ENCODE measurements around the gene USP17L25.
"Not testable (repeated sequence)": the region's sequence is repeated elsewhere in the genome, so short reads cannot be mapped to it uniquely, and the experiment has no call there.

USP17L25 gene

GRCh38 chr4:9329611-9330010, at the start of gene USP17L25:
TSS of gene USP17L25 (plus strand) at chr4:9329911. CDS start at chr4:9329911, 0 bp downstream.
- not testable (repeated sequence) for DNase-seq

DNA sequence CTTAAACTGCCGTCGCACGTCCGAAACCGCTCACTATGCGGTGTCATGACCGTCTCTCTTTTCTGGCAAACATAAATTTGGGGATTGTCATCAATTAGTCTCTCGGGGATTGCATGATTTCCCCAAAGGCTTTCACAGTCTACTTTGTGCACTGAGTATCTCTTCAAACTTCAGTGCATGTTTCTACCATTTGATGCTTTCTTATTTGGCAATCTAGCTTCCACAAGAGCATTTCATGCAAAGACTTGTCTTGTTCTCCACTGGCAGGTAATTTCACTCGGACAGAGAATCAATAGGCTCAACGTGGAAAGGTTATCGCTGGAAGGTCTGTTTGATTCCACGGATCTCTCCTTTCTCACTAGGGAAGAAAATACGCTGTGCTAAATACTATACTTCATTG, 5.5 kb upstream of the USP17L25 start:
- DNase-seq, result not testable (repeated sequence)

- DNase-seq, result not testable (repeated sequence)
Observed at GRCh38 chr4:9324865-9325264, 4.8 kb upstream of the USP17L25 start, which contains the start of gene USP17L24. TSS of gene USP17L24 (plus strand) at chr4:9325165. CDS start at chr4:9325165, 0 bp downstream.

GRCh38 chr4:9334358-9334757, 4.6 kb downstream of the USP17L25 start, which contains the start of gene USP17L26:
TSS of gene USP17L26 (plus strand) at chr4:9334658. CDS start at chr4:9334658, 0 bp downstream.
- DNase-seq, result not testable (repeated sequence)

GRCh38 chr4:9339103-9339502, 9.4 kb downstream of the USP17L25 start, which contains the start of gene USP17L5:
TSS of gene USP17L5 (plus strand) at chr4:9339403. CDS start at chr4:9339403, 0 bp downstream.
- not testable (repeated sequence) for DNase-seq

- DNase-seq, result not testable (repeated sequence)
Observed at GRCh38 chr4:9343848-9344247, 14.1 kb downstream of the USP17L25 start, which contains the start of gene USP17L27. TSS of gene USP17L27 (plus strand) at chr4:9344148. CDS start at chr4:9344148, 0 bp downstream.

DNA sequence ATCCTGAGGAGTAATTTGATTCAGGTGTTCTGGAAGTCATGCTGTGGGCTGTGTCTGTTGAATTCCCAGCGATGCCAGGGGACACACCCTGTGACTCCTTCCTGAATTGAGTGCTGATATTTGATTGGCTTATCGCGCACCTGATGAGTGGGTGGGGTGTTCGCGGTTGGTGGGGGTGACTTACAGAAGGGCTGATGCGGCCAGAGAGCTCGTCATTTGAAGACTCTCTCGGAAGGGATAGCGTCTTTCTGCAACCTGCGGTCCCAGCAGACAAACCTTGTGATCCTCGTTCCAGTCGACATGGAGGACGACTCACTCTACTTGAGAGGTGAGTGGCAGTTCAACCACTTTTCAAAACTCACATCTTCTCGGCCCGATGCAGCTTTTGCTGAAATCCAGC, 18.9 kb downstream of the USP17L25 start, which contains the start of gene USP17L28:
TSS of gene USP17L28 (plus strand) at position 301 of the 400 bp plus-strand sequence. CDS start at position 301, 0 bp downstream.
- not testable (repeated sequence) for DNase-seq

- not testable (repeated sequence) for DNase-seq
Observed at GRCh38 chr4:9350866-9351265, 21.2 kb downstream of the USP17L25 start.

DNA sequence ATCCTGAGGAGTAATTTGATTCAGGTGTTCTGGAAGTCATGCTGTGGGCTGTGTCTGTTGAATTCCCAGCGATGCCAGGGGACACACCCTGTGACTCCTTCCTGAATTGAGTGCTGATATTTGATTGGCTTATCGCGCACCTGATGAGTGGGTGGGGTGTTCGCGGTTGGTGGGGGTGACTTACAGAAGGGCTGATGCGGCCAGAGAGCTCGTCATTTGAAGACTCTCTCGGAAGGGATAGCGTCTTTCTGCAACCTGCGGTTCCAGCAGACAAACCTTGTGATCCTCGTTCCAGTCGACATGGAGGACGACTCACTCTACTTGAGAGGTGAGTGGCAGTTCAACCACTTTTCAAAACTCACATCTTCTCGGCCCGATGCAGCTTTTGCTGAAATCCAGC, 23.6 kb downstream of the USP17L25 start, which contains the start of gene USP17L29:
TSS of gene USP17L29 (plus strand) at position 301 of the 400 bp plus-strand sequence. CDS start at position 301, 0 bp downstream.
- not testable (repeated sequence) for DNase-seq

DNA sequence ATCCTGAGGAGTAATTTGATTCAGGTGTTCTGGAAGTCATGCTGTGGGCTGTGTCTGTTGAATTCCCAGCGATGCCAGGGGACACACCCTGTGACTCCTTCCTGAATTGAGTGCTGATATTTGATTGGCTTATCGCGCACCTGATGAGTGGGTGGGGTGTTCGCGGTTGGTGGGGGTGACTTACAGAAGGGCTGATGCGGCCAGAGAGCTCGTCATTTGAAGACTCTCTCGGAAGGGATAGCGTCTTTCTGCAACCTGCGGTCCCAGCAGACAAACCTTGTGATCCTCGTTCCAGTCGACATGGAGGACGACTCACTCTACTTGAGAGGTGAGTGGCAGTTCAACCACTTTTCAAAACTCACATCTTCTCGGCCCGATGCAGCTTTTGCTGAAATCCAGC, 33.1 kb downstream of the USP17L25 start, which contains the start of gene USP17L30:
TSS of gene USP17L30 (plus strand) at position 301 of the 400 bp plus-strand sequence. CDS start at position 301, 0 bp downstream.
- not testable (repeated sequence) for DNase-seq

DNA sequence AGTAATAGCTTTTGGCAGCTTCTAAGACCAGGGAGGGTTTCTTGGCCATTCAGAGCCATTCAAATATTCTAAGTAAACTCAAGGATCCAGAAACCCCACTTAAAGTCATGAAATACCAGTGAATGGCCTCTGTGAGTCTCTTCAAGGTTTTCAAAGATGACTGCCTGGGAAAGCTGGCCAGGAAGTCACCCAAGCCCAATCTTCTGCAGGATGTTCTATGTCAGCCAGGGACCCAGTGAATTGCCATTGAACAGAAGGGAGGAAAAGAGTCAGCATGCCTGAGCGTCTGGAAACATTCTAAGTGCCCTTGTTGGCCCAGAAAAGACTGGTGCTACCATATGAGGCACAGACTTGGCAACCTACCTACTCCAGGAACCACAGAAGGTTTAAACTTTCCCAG, 50.2 kb downstream of the USP17L25 start:
- not testable (repeated sequence) for DNase-seq
